ENCODE data around the gene PPAN.

- TF ChIP-seq CTCF (IDR thresholded peaks at IDR 0.05) = no peak
- TF ChIP-seq POLR2A (IDR thresholded peaks at IDR 0.05) = no peak
These were observed 38.0 kb upstream of the PPAN start for GRCh38 chr19:10068205-10068604.

All from lower leg skin (tissue), 3 donors.